Body of pancreas (tissue), 4 donors: ENCODE measurements around the gene OR14A2. TPM values are rescaled to one million over a fixed set of nuclear protein-coding genes. Genes with fewer than 3 reads are reported as not detected.
"Not testable (repeated sequence)": the region's sequence is repeated elsewhere in the genome, so short reads cannot be mapped to it uniquely, and the experiment has no call there.

ENCODE experiments used
- ATAC-seq: fragments of 150-250 bp; one replicate; pipeline ENCODE4 v1.9.1; 2016
- DNase-seq, 4 donors: peaks; one replicate each; pipeline ENCODE4 v3.0.0-alpha.2; 2019
- H3K27ac ChIP-seq, 4 donors: fragments of 200-600 bp; sonication (generic); 1 replicate in 3 of 4; 2 replicates in 1 of 4; pipeline versions ENCODE4 v1.5.1 to v1.6.1; 2016 to 2019; ENCODE audit warnings: mild to moderate bottlenecking in 1 of 4, mixed read lengths in 1 of 4, moderate library complexity in 1 of 4
- H3K27me3 ChIP-seq, 2 donors: fragments of 200-600 bp; sonication (generic); one replicate each; pipeline ENCODE4 v1.6.0; 2016; ENCODE audit warnings: mild to moderate bottlenecking in 1 of 2
- H3K36me3 ChIP-seq, 2 donors: fragments of 200-600 bp; sonication (generic); replicated peaks in 1 of 2; 2 replicates each; pipeline ENCODE4 v1.5.1; 2016; ENCODE audit warnings: low read depth in 2 of 2; ENCODE audit not compliant: insufficient read depth in 1 of 2
- H3K4me1 ChIP-seq: fragments of 200-600 bp; sonication (generic); one replicate; pipeline ENCODE4 v1.6.0; 2016
- H3K4me3 ChIP-seq, 2 donors: fragments of 200-600 bp; sonication (generic); 1 replicate in 1 of 2; 2 replicates in 1 of 2; pipeline ENCODE4 v1.5.1; 2016 to 2019
- H3K9me3 ChIP-seq, 3 donors: fragments of 200-600 bp; sonication (generic); 1 replicate in 2 of 3; 2 replicates in 1 of 3; pipeline ENCODE4 v1.5.1; 2016
- CTCF ChIP-seq, 7 experiments: fragments of 450-650 bp in 4 of 7; fragments of 200-600 bp in 3 of 7; sonication (generic) in 3 of 7; IDR thresholded peaks; one replicate each; pipeline ENCODE4 v1.5.1; 2016 to 2019; ENCODE audit warnings: antibody characterized with exemption in 7 of 7
- POLR2A ChIP-seq, 3 donors: fragments of 450-650 bp; IDR thresholded peaks; one replicate each; pipeline ENCODE4 v1.6.1; 2016; ENCODE audit warnings: antibody characterized with exemption in 3 of 3, mild to moderate bottlenecking in 2 of 3
- WGBS, 2 donors: methylation state at CpG; one replicate each; pipeline ENCODE4 v1.1.5; 2017; 5-methylcytosine and 5-hydroxymethylcytosine counted together
- intact Hi-C: fragments of 100-400 bp; cut with DNase I; formaldehyde crosslinking; loops from one replicate; pipeline ENCODE4 v1.15.1; 2023
- total RNA-seq, 2 donors: library from RNA; depleted of rRNA; stranded (reverse); fragments of >200 nt; gene quantifications; one replicate each; pipeline ENCODE4 v1.1.0, GENCODE V29; 2016

OR14A2 gene
- total RNA-seq, 2 donors from 2014 or later, result not detected

GRCh38 chr1:247749870-247750269 is 1.9 kb upstream of the OR14A2 start:
- TF ChIP-seq CTCF (IDR thresholded peaks at IDR 0.05), result no peak
- intact Hi-C loops, result no loop called here
- Histone ChIP-seq H3K4me3 (no peak overlapping the region), H3K4me1 (no peaks in the 10 kb centered on the region), H3K27ac (no peak overlapping the region), H3K9me3 (no peaks in the 10 kb centered on the region), H3K27me3 (no peaks in the 10 kb centered on the region), H3K36me3 (no peaks in the 10 kb centered on the region)
- 83 to 90% methylated on average over 1 of the region's 1 CpG for WGBS, 2 donors
- ATAC-seq (no peak), DNase-seq (no peak)

GRCh38 chr1:247747616-247748015 is 325 bp downstream of the OR14A2 start:
- 70 to 80% methylated on average over 7 of the region's 7 CpGs for WGBS, 2 donors
- Histone ChIP-seq H3K4me1 (no peaks in the 10 kb centered on the region), H3K27ac (no peak overlapping the region), H3K4me3 (no peak overlapping the region), H3K27me3 (no peaks in the 10 kb centered on the region), H3K9me3 (no peaks in the 10 kb centered on the region), H3K36me3 (no peaks in the 10 kb centered on the region)
- ATAC-seq, result no peak
- TF ChIP-seq POLR2A (IDR thresholded peaks at IDR 0.05) (no peak), CTCF (IDR thresholded peaks at IDR 0.05) (no peak)
- intact Hi-C loops, result no loop called here
- no peak for DNase-seq

GRCh38 chr1:247746391-247746935 is 1.5 kb downstream of the OR14A2 start:
- no peak for DNase-seq
- Histone ChIP-seq H3K27me3 (no peaks in the 10 kb centered on the region), H3K4me1 (no peaks in the 10 kb centered on the region), H3K9me3 (no peaks in the 10 kb centered on the region), H3K27ac (no peak overlapping the region), H3K36me3 (no peaks in the 10 kb centered on the region), H3K4me3 (no peak overlapping the region)
- no peak for TF ChIP-seq POLR2A (IDR thresholded peaks at IDR 0.05)
- TF ChIP-seq CTCF (IDR thresholded peaks at IDR 0.05), result no peak
- WGBS, 2 donors, result 56 to 69% methylated on average over 3 of the region's 3 CpGs
- intact Hi-C loops, result no loop called here
- no peak for ATAC-seq

- H3K4me1 ChIP-seq, H3K36me3 ChIP-seq, H3K4me3 ChIP-seq, ATAC-seq, intact Hi-C loops, H3K27ac ChIP-seq, H3K27me3 ChIP-seq, DNase-seq, H3K9me3 ChIP-seq: not testable (repeated sequence)
- WGBS, 2 donors, result 38 to 41% methylated on average over 3 of the region's 3 CpGs
Measured at GRCh38 chr1:247742215-247742760, 5.7 kb downstream of the OR14A2 start.

- Histone ChIP-seq H3K27me3 (no peaks in the 10 kb centered on the region), H3K4me1 (no peaks in the 10 kb centered on the region), H3K27ac (no peak overlapping the region), H3K36me3 (no peaks in the 10 kb centered on the region), H3K4me3 (no peak overlapping the region), H3K9me3 (no peaks in the 10 kb centered on the region)
- 37 to 59% methylated on average over 5 of the region's 5 CpGs for whole genome bisulfite sequencing, 2 donors
- intact Hi-C loops, result no loop called here
- DNase-seq (no peak), ATAC-seq (no peak)
- TF ChIP-seq POLR2A (IDR thresholded peaks at IDR 0.05) (no peak), CTCF (IDR thresholded peaks at IDR 0.05) (no peak)
Measured at GRCh38 chr1:247741756-247742155, 6.2 kb downstream of the OR14A2 start.
